Spleen (tissue), 7 donors: ENCODE results near the gene NUP214.
"Not testable (repeated sequence)": the region's sequence is repeated elsewhere in the genome, so short reads cannot be mapped to it uniquely, and the experiment has no call there.

Experiments used
- CTCF ChIP-seq, 11 experiments: fragments of 200-600 bp in 7 of 11; fragments of 450-650 bp in 4 of 11; sonication (generic) in 4 of 11; IDR thresholded peaks in 8 of 11; conservative IDR thresholded peaks in 3 of 11; 1 replicate in 7 of 11; 2 replicates in 4 of 11; pipeline versions ENCODE4 v1.4.0 to v1.8.0; 2016 to 2021; ENCODE audit warnings: antibody characterized with exemption in 11 of 11, inconsistent platforms in 4 of 11, mild to moderate bottlenecking in 1 of 11
- POLR2A ChIP-seq, 3 donors: fragments of 450-650 bp; IDR thresholded peaks; one replicate each; pipeline ENCODE4 v1.5.1; 2017; ENCODE audit warnings: antibody characterized with exemption in 3 of 3, mild to moderate bottlenecking in 1 of 3
- donor health status: DM: no; HTN: no; CAD: no; lungs with moderate emphysema.
- donor health status: DM: no; HTN: no; CAD: no.
- donor health status: DM: no; HTN: no; CAD: no.

DNA sequence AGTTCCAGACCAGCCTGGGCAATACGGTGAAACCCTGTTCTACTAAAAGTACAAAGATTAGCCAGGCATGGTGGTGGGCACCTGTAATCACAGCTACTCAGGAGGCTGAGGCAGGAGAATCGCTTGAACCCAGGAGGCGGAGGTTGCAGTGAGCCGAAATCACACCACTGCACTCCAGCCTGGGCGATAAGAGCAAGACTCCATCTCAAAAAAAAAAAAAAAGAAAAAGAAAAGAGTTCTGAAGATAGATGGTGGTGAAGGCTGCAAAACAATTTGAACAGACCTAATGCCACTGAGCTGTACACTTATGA, 137.6 kb downstream of the NUP214 start:
- TF ChIP-seq CTCF (IDR thresholded peaks at IDR 0.05 in 8 of 11, conservative IDR thresholded peaks at IDR 0.05 in 3 of 11); POLR2A (IDR thresholded peaks at IDR 0.05): not testable (repeated sequence)
